Right atrium auricular region (tissue), 2 donors: ENCODE results near the gene ATAD3C. TPM values are rescaled to one million over a fixed set of nuclear protein-coding genes. Genes with fewer than 3 reads are reported as not detected.
A peak's percentile ranks its signal among the peaks of the same experiment; 100 is the strongest.

ENCODE experiments used
- DNase-seq: peaks from one replicate; pipeline ENCODE4 v3.0.0-alpha.2; 2019; ENCODE audit warnings: low spot score
- H3K27ac ChIP-seq, 2 donors: fragments of 200-600 bp; sonication (generic); 1 replicate in 1 of 2; 2 replicates in 1 of 2; pipeline ENCODE4 v1.5.1; 2016 to 2019
- H3K27me3 ChIP-seq, 2 donors: fragments of 200-600 bp; sonication (generic); one replicate each; pipeline versions ENCODE4 v1.5.1 to v1.6.0; 2017 to 2019
- H3K36me3 ChIP-seq: fragments of 200-600 bp; sonication (generic); one replicate; pipeline ENCODE4 v1.5.1; 2016
- H3K4me1 ChIP-seq, 2 donors: fragments of 200-600 bp; sonication (generic); one replicate each; pipeline versions ENCODE4 v1.5.1 to v1.6.0; 2017 to 2019
- H3K4me3 ChIP-seq, 2 donors: fragments of 200-600 bp; sonication (generic); 1 replicate in 1 of 2; 2 replicates in 1 of 2; pipeline ENCODE4 v1.5.1; 2017 to 2019; ENCODE audit warnings: mild to moderate bottlenecking in 1 of 2, moderate library complexity in 1 of 2
- H3K9me3 ChIP-seq, 2 donors: fragments of 200-600 bp; sonication (generic); one replicate each; pipeline ENCODE4 v1.5.1; 2019
- CTCF ChIP-seq, 2 donors: fragments of 200-600 bp; sonication (generic); IDR thresholded peaks; one replicate each; pipeline ENCODE4 v1.5.1; 2019; ENCODE audit warnings: antibody characterized with exemption in 2 of 2
- total RNA-seq, 2 donors: library from RNA; depleted of rRNA; stranded (reverse); fragments of >200 nt; gene quantifications; one replicate each; pipeline ENCODE4 v1.1.0, GENCODE V29; 2016

ATAD3C gene
- total RNA-seq, 2 donors from 2014 or later = 1.4 to 2.8 TPM

- peaks cover 0 to 82% of the 10 kb centered on the region in 2 donors for H3K4me1 ChIP-seq
Measured at GRCh38 chr1:1432951-1433803, 16.3 kb upstream of the ATAD3C start.

DNA sequence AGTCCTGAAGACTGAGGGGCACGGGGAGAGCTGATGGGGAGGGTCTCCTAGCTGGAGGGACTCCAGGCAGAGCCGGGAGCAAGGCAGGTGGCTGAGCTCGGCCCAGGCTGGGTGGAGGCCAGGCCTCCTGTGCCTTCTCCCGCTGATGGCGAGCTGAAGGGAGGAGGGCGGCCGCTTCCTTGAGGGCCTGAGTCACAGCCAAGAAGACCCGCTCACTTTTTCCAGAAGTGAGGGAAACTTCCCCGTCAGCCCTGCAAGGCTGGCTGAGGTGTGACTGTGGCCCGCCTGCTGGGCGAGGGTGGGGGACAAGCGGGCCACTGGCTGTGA is 15.7 kb upstream of the ATAD3C start:
- peaks cover 0 to 82% of the 10 kb centered on the region in 2 donors for H3K4me1 ChIP-seq
- no peaks in the 10 kb centered on the region for H3K27me3 ChIP-seq
- H3K4me3 ChIP-seq = peak overlapping the region in 1 of 2 donors; percentile 56
- no peaks in the 10 kb centered on the region for H3K36me3 ChIP-seq
- DNase-seq = peak; percentile 71
- H3K27ac ChIP-seq = peak overlapping the region; percentile 81 to 87
- TF ChIP-seq CTCF (IDR thresholded peaks at IDR 0.05) = no peak
- H3K9me3 ChIP-seq = no peaks in the 10 kb centered on the region

More at GRCh38 chr1:1432951-1433803, 16.3 kb upstream of the ATAD3C start:
- Histone ChIP-seq H3K27ac (peak overlapping the region; percentile 81 to 87), H3K4me3 (peak overlapping the region in 1 of 2 donors; percentile 15), H3K27me3 (no peaks in the 10 kb centered on the region), H3K36me3 (no peaks in the 10 kb centered on the region), H3K9me3 (no peaks in the 10 kb centered on the region)
- no peak for TF ChIP-seq CTCF (IDR thresholded peaks at IDR 0.05)
- peak; percentile 69 for DNase-seq

DNA sequence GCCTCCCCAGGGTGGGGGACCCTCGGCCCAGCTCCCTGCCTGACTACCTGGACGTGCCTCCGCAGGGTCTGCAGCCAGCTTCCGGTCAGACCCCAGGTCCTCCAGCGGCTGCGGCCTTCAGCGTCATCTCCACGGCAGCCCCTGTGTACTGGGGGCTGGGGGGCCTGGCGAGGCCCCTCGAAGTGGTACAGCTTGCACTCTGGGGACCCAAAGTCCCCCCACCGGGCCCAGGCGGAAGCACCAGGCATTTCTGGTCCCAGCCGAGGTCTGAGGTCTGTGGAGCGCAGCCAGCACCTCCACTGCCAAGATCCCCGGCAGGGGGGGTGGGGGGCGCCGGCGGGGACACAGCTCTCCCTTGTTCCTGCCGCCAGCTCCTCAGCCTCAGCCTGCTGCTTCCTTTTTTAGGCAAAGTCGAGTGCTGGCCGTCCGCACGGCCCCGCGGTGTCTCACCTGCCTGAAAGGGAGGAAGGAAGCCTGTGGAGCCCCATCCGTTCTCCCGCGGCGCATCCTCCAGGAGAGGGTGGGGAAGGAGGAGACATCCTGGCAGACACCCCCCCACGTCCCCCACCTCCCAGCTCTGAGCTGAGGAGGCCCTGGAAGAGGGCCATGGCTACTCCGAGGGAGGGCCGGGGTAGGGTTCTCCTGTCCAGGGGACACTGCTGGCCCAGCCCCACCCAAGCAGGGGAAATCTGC is 15.2 kb upstream of the ATAD3C start:
- Histone ChIP-seq H3K4me1 (peaks cover 0 to 78% of the 10 kb centered on the region in 2 donors), H3K27me3 (no peaks in the 10 kb centered on the region)

DNA sequence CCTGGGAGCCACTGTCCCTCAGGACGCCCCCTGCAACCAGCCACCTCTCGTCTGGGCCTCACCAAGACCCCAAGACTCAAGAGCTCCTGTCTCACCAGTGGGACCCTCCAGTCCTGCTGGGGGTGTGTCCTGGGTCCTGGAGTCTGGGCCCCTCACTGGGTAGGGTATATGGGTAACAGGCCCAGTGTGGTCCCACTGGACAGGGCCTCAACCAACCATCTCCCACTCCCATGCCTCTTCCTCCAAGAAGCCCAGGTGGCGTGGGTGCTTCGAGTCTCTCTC is 14.7 kb upstream of the ATAD3C start:
- no peak for TF ChIP-seq CTCF (IDR thresholded peaks at IDR 0.05)
- H3K27me3 ChIP-seq = no peaks in the 10 kb centered on the region
- H3K4me1 ChIP-seq = peaks cover 0 to 73% of the 10 kb centered on the region in 2 donors
- peak overlapping the region; percentile 32 to 56 for H3K4me3 ChIP-seq
- H3K27ac ChIP-seq = peak overlapping the region; percentile 81 to 87
- no peaks in the 10 kb centered on the region for H3K9me3 ChIP-seq
- no peak for DNase-seq
- H3K36me3 ChIP-seq = no peaks in the 10 kb centered on the region

More for the DNA sequence above, 15.2 kb upstream of the ATAD3C start:
- Histone ChIP-seq H3K36me3 (no peaks in the 10 kb centered on the region), H3K27ac (peak overlapping the region; percentile 81 to 87), H3K9me3 (no peaks in the 10 kb centered on the region), H3K4me3 (peak overlapping the region in 1 of 2 donors; percentile 56)
- TF ChIP-seq CTCF (IDR thresholded peaks at IDR 0.05) = no peak
- peak; percentile 62 for DNase-seq

- Histone ChIP-seq H3K27ac (peak within 1 kb of the TSS; percentile 81 to 87), H3K36me3 (no peaks in the 10 kb centered on the region)
Measured at GRCh38 chr1:1435106-1435903, 14.2 kb upstream of the ATAD3C start, which contains the start of gene VWA1. Gene VWA1, plus strand, starts transcription at chr1:1435690. Its CDS starts 59 bp downstream, at chr1:1435749.

More at GRCh38 chr1:1435106-1435903, 14.2 kb upstream of the ATAD3C start, which contains the start of gene VWA1:
- H3K9me3 ChIP-seq = no peaks in the 10 kb centered on the region
- H3K27me3 ChIP-seq = no peaks in the 10 kb centered on the region
- TF ChIP-seq CTCF (IDR thresholded peaks at IDR 0.05) = no peak
- H3K4me1 ChIP-seq = peaks cover 0 to 69% of the 10 kb centered on the region in 2 donors
- DNase-seq = no peak
- H3K4me3 ChIP-seq = peak within 1 kb of the TSS; percentile 32 to 56
